ENCODE results near the gene PCYOX1L.

DNA sequence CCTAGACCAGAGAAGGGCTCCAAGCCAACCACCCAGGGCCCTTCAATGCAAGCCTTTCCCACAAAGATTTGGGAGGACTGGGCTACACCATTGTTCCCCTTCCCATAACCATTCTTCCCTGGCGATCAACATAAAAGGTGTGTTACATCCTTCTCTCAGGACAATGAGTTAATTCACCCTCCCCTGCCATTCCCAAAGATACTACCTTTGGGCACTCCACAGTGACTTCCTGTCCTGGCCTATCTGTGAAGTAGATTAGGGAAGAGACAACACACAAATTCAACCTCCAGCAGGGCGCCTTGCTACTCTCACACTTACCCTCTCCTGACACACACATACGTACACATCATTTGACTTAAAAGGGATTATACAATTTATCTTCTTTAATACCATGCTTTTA lies 44.4 kb downstream of the PCYOX1L start:
- TF ChIP-seq, protein P1, sequence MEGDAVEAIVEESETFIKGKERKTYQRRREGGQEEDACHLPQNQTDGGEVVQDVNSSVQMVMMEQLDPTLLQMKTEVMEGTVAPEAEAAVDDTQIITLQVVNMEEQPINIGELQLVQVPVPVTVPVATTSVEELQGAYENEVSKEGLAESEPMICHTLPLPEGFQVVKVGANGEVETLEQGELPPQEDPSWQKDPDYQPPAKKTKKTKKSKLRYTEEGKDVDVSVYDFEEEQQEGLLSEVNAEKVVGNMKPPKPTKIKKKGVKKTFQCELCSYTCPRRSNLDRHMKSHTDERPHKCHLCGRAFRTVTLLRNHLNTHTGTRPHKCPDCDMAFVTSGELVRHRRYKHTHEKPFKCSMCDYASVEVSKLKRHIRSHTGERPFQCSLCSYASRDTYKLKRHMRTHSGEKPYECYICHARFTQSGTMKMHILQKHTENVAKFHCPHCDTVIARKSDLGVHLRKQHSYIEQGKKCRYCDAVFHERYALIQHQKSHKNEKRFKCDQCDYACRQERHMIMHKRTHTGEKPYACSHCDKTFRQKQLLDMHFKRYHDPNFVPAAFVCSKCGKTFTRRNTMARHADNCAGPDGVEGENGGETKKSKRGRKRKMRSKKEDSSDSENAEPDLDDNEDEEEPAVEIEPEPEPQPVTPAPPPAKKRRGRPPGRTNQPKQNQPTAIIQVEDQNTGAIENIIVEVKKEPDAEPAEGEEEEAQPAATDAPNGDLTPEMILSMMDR (conservative IDR thresholded peaks at IDR 0.05 in 1 of 2, IDR thresholded peaks at IDR 0.05 in 1 of 2; ENCODE audit: low read depth in 1 of 2, low read length in 2 of 2), result no peak
- TF ChIP-seq EZH2 (IDR thresholded peaks at IDR 0.05; ENCODE audit: low read length, missing control alignments), result no peak

Data from fibroblast of lung (primary cell).